DMS114 treated with DMSO at 0.1 percent for 48 hours (cell line): ENCODE measurements around the gene IL2RA.
A peak's percentile ranks its signal among the peaks of the same experiment; 100 is the strongest.

Experiments
- DNase-seq: peaks from one replicate; lab custom pipeline; 2025; ENCODE audit not compliant: unreplicated experiment; lab: John Stamatoyannopoulos, UW

The IL2RA gene

DNA sequence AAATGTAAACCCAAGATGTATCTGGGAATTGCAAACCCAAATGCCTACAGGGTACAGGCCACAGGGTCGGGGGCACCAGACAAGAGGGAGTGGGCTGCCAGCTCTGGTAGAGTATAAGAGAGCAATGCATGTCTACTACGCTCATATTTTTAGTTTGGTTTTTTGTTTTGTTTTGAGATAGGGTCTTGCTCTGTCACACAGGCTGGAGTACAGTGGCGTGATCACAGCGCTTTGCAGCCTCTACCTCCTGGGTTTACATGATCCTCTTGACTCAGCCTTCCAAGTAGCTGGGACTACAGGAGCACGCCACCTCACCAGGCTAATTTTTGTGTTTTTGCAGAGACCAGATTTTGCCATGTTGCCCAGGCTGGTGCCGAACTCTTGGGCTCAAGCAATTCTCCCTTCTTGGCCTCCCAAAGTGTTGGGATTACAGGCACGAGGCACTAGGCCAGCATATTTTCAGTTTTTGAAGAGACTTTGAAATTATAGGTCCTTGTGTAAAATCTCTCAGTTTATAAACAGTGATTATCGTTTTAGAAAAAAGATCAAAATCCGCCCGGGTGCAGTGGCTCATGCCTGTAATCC lies 73.7 kb downstream of the IL2RA start:
- DNase-seq = no peak

DNA sequence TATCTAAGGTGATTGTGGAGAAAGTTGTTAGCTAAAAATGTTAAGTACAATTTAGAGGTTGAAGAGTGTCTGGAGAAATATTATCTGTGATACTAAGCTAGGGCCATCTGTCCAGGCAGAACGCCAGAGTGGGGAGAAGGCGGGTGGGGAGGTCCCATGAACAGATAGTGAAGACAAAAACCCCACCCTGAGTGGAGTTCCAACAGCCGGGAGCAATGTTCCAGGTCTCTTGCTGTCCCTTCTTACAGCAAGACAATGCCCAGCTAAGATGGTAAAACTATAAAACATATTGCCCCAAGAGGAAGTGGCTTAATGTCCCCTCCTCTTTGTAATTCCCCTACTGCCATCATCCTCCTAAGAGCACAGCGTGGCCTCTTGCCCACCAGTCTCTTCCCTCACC lies 74.4 kb downstream of the IL2RA start:
- DNase-seq = no peak

DNA sequence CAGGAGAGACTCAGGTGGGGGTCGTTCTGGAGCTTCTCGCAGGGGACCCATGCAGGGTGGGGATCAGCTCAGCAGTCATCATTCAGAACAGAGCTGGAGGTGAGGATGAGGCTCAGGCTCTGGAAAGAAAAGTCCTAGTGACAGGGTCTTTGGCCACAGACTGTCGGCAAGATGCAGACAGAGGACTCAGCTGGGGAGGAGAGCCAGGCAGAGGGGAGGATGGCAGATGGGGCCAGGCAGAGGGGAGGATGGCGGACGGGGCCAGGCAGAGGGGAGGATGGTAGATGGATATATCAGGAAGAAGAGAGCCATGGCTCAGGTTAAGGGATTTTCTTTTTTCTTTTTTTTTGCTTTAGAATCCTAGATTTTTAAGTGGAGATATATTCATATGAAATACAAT lies 77.1 kb downstream of the IL2RA start:
- DNase-seq = no peak

DNA sequence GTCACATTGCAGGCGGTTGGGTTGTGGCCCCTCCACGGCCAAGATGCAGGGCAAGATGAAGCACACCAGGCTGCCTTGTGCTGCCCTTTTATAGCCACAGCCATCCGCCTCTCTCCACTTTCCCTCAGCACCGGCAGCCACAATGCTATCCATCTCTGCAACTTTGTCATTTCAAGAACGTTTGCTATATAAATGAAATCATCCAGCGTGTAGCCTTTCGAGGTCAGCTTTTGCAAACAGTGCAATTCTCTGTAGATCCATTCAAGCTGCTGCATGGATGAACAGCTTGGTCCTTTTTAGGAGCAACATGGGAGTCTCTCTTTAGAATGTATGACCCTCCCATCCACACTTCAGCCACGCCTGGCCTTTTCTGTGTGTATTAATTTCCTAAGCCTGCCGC lies 78.4 kb downstream of the IL2RA start:
- DNase-seq = no peak

DNA sequence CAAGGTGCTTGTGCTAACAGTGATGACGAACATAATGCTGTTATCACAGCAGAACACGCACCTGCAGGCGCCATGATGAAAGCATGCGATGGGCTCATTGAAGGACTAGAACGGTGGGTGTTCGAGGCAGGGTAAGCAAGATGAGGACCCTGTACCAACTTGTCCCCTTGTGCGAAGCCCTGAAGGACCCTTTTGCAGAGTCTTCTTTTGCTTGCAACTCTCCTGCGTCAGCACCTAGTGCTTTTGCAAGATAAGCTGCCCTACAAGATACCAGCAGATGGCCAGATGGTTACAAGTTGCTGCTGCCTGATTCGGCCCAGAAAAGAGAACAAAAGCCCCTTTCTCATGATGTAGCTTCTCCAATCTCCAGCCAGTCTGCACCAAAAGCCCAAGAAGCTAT lies 80.6 kb downstream of the IL2RA start:
- DNase-seq = no peak

DNA sequence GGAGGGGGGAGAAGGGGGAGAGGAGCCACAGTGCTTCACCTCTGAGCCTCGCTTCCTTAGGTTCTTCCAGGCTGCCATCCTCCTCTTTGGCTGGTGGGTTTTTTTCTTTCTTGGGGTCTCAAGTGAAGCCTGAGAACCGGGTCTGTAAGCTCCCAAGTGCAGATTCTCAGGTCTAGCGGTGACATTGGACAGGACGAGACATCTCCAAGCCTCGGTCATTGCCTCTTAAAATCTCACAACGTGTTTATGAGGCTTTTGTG lies 84.0 kb downstream of the IL2RA start:
- no peak for DNase-seq

DNA sequence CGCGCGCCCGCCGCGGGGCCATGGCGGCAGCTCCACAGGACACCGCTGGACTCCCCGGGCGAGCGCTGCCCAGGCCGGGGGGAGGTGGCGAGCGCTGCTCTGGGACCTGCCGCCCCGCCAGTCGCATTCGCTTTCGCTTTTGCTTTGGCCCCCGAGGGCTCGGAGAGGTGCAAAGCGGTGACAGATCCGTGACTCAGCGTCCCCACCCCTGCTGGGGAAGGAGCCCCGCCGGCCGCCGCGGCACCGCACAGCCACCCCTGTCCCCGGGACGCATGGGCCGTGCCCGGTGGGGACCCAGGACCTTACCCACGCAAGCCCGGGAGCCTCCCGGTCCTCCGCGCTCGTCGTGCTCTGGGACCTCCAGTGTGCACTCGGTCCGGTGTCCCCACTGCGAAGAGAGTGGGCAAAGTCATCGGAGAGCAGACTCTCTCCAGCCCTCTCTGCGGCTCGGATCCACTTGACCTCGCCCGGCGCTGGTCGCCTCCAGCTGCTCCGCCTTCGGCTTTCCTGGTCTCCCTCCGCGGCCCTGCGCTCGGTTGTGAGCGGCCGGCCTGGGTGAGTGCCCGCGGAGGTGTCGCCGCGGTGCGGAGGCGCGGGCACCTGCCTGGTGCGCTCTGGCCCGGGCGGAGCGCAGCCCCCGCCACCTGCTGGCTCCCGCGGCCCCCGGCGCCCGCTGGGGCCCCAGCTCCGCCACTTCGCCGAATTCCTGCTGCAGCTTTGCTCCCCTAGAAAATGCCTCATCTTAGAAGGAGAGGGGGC lies 84.5 kb downstream of the IL2RA start, which contains the start of gene IL15RA:
IL15RA (minus strand) TSS at position 73 of the 759 bp plus-strand sequence; CDS start at position 22, 51 bp downstream.
- DNase-seq = no peak

DNA sequence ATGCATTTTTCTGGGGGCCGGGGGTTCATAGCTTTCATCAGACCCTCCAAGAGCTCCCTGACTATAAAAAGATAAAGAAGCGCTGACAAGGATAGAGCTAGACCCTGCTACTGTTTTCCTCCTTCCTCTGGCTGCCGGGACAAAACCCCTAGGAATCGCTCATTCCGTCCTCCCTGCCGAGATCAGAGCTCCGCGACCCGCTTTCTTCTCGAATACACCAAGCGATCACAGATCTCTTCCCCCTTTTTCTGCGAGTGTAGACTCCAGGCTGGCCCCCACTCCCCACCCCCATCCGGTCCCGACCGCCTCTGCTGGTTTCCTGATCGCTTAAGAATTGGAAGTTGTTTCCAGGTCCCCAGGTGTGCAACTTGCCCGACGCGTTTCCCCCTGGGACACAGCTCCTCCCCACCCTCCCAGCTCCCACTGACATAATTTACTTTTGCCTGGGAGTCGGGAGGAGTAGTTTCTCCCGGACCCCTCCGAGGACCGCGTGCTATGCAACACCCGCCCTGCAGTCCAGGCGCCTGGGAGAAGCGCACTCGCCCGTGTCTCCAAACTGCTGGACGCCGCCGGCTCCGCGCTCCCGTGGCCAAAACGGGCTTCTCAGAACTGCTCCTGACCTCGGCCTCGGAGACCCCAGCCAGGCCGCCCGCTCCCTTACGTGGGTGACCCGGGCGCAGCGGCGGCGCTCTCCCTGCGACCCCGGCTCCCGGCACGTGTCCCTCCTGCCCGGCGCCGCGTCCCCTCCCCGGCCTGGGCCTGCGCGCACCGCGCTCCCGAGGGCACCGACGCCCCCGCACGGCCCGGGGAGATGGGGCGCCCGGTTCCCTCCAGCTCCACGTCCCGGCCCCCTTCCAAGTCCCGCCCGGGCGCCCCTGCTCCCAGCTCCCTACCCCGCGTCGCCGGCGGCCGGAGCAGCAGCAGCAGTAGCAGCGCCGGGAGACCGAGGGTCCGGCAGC lies 85.4 kb downstream of the IL2RA start:
- DNase-seq = peak; percentile 32

DNA sequence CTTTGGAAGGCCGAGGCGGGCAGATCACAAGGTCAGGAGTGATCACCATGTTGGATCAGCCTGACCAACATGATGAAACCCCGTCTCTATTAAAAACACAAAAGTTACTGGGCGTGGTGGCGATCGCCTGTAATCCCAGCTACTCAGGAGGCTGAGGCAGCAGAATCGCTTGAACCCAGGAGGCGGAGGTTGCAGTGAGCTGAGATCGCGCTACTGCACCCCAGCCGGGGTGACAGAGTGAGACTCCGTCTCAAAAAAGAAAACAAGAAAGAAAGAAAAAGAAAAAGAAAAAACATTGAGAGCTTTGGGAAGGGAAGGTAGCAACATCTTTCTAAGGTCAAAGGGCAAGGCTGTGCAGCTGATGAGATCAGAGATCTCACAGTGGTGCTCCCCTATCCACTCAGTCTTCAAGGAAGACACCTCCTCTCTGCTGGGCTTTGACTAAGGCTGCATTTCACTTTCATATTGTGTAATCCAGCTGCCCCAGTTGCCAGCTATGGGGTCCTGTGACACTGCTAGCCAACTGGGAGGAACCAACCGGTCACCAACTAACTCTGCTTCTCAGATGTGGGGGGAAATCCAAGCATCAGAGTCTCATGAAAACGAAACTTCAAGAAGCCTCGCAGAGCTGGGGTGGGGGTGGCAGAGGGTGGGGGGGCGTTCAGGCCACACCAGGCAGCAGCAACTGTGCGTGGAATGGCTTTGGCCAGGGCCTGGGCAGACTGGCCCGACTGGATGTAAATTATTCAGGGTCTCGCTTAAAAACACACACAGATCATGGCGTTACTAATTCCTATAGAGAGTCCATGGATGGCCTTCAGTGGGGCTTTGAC lies 86.3 kb downstream of the IL2RA start:
- no peak for DNase-seq

DNA sequence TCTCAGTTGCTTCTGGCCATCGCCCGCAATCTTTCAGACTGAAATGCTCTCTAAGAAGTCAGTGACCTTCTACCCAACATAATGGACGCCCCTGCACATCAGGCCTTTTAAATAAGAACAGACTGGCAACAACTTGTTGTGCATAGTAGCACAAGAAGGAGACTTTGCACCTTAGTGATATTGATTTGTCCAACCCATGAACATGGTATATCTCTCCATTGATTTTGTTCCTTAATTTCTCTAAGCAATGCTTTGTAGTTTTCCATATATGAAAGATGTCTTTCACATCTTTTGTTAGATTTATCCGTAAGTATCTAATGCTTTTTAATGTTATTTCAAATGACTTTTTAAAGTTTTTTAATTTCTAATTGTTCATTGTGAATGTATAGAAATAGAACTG lies 89.1 kb downstream of the IL2RA start:
- no peak for DNase-seq

DNA sequence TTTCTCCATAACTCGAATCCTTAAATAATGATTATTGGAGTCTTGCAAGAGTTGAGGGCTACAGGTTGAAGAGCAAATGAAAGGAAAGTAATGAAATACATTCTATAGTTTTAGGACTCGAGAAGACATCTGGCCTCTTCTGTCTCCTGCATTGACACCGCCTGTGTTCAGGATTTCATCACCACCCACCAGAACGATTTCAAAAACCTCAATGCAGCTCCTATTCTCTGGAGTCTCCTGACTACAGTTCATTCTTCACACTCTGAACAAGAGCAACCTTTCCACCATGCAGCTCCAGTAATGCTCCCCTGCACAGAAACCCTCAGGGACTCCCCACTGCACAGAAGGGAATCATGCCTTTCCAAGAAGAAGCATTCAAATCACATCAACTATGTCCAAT lies 90.3 kb downstream of the IL2RA start:
- no peak for DNase-seq

DNA sequence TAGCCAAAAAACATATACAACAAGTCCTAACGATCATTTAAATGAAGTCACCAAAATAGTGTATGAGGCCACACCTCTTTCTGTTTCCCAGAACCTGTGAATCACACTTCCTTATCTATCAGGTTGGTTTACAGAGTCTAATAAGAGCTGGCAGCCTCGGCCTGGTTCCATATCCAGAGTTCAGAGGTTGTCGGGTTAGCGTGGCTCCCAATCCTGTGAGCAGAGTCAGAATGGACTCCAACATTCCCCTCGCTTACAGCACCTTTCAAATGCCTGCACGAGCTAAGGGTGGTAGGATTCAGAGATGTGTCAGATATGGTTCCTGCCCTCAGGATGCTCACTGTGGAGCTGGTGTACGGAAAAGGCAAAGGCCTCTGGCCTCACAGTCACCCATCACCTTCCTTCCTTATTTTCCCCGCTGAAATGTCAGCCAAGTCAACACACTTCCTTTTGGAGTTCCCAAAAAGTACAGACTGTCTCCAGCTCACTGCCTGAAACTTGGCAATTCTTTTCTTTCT lies 90.8 kb downstream of the IL2RA start:
- DNase-seq = no peak

DNA sequence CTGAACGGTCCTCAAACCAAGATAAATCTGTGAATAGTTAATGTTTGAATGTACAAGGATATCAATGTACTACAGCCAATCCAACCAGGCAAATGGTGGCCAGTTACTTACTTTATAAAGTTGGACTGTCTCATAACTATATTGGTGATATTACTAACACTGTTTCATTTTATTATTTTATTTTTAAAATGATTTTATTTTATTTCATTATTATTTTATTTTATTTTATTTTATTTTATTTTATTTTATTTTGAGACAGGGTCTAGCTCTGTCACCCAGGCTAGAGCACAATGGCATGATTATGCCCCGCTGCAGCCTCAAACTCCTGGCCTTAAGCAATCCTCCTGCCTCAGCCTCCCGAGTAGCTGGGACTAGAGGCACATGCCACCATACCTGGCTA lies 91.6 kb downstream of the IL2RA start:
- DNase-seq = no peak

DNA sequence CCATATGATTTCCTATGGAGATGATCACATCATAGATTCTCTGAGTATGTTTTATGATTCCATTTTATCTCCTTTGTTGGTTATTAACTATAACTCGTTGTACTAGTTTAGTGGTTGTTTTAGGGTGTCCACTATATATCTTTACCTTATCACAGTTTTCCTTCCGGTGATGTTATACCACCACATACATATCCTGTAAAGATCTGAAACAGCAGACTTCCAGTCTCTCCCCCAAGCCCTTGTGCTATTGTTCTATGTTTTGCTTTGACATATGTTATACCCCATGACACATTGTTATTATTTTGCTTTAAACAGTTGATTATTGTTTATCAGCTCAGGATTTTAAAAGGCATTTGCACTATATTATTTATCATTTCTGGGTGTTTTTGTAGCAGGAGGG lies 92.1 kb downstream of the IL2RA start:
- no peak for DNase-seq

DNA sequence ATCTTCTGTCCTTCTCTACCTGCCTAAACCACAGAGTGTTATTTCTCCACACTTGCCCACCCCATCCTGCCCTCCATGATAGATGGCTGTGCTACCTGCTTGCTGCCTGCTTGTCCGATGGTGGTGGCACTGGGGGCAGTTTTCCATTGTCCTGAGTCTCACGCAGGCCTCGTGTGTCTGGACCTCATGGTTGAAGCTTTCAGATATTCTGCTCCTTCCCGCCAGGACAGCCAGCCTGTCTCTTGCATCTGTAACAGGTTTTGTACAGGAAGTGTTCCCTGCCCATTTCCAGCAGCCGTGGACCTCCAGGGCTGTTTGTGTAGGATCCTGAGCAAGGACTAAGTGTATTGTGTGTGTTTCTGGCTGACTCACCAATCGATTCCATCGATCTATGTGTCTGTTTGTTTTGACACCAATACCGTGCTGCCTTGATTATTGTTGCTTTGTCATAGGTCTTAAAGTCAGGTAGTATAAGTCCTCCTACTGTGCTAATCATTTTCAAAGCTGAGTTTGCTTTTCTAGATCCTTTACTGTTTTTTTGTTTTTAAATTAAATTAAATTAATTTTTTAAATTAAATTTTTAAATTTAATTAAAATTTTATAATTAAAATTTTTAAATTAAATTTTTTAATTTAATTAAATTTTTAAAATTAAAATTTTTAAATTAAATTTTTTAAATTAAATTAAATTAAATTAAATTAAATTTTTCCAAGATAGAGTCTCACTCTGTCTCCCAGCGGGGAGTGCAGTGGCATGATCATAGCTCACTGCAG lies 93.3 kb downstream of the IL2RA start:
- DNase-seq = no peak

DNA sequence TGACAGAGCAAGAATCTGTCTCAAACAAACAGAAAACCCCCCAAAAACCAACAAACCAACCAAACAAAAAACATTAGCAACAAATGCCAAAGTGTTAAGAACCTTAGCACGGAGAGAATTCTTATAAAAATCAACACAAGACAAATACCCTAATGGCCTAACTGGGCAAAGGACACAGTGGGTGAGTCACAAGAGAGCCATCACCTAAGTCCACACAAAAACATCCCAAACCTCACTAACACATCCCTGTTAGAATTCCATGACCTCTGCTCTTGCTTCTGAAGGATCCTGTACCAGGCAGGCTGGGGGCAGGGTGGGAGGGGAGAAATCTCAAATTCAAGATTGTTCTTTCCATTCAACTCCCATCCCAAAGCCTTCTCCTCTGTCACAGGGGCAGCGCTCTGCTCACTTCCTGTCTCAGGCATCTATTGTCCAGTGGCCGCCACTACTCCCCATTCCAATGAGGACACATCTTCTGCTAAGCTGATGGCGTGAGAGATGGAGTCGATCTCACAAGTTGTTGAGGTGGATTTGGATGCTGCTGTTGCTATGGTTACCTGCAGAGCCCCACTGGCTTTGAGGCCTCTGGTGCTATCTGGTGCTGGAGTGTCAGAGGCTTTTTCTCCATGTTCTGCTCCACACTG lies 94.0 kb downstream of the IL2RA start:
- DNase-seq = no peak

DNA sequence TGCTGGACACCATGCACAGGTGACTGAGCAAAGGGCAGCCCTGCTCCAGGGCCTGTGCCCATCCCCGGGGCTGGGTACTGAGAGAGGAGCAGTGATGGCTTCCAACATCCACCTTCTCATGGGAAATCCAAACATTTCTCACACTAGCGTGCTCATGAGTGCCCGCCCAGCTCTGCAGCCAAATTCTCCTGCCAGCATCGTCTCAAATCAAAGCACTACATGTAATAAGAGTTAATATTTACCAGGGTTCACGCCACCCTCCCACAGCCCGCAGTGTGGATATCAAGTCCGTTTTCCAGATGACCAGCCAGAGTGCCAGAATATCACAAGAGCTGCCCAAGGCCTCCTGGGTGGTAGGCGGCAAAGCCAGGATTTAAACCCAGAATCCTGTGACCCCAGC lies 96.9 kb downstream of the IL2RA start:
- DNase-seq = no peak

DNA sequence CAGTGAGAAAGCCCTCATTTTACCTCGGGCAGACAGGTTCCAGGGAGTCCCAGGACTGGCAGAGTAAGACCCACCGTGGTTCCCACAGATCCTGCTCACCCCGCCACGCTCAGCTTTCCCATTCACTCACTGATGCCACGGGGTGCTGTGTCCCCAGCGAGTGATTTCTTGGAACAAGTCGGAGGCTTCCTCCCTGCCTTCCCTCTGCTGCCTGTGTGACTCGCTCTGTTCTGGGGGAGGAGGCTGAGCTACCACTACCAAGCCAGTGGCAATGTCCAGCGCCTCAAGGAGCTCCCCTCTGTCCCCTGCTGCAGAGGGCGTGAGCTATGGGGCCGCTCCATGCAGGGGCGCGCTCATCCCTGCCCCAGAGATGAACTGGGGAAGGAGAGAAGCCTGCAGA lies 97.4 kb downstream of the IL2RA start:
- no peak for DNase-seq

DNA sequence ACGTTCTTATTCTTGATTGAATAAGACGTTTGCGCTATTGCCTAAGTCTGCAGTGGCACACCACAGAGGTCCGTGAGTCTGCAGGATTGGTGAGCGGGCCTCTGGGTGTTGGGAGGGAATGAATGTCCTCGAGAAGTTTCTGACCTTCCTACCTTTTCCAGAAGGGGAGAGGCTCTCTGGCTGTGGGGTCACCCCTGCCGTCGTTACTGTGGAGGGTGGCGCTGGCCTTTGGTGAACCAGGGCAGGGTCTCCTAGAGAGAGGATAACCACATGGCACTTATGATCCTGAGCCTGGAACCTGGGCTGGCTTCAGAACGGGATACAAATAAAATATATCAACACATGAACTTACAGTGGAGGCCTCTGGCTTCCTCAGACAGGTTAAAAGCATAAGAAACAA lies 98.6 kb downstream of the IL2RA start:
- DNase-seq = no peak

DNA sequence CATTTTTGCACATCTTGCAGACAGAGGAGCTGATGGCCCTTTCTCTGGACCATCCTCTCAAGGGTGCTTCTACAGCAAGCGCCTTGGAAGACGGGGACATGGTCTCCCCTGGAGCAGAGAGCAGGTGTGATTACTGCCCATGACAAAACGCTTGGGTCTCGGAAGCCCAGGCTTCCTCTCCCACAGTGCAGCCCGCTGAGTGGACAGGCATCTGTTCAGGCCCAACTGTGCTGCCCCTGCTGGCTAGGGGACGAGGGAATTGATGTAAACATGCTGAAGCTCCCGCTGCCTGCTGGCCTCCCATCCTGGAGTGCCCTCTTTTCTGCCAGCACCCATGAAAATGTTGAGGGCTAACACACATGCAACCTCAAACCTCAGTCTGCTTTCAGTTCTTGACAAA lies 99.1 kb downstream of the IL2RA start:
- no peak for DNase-seq
